HG02852 (cell line): Measurements from ENCODE around the gene FFAR4.

Experiments used
- ATAC-seq: cut with Tn5 transposase; IDR thresholded peaks from one replicate; pipeline ENCODE4 v1.9.1; 2021; ENCODE audit warnings: mild to moderate bottlenecking, moderate library complexity; ENCODE audit not compliant: unreplicated experiment

The FFAR4 gene

GRCh38 chr10:93570383-93570782 lies 3.9 kb downstream of the FFAR4 start:
- ATAC-seq: no peak

GRCh38 chr10:93572606-93573005 lies 6.1 kb downstream of the FFAR4 start:
- ATAC-seq: no peak

GRCh38 chr10:93573051-93573909 lies 6.8 kb downstream of the FFAR4 start:
- ATAC-seq: no peak

GRCh38 chr10:93573924-93574323 lies 7.5 kb downstream of the FFAR4 start:
- ATAC-seq: no peak

GRCh38 chr10:93576888-93577287 lies 10.4 kb downstream of the FFAR4 start:
- ATAC-seq: no peak

- no peak for ATAC-seq
Measured at GRCh38 chr10:93577565-93577964, 11.1 kb downstream of the FFAR4 start.

GRCh38 chr10:93579089-93579488 lies 12.6 kb downstream of the FFAR4 start:
- no peak for ATAC-seq

GRCh38 chr10:93579985-93580711 lies 13.7 kb downstream of the FFAR4 start:
- ATAC-seq: no peak

- no peak for ATAC-seq
Measured at GRCh38 chr10:93580828-93581227, 14.4 kb downstream of the FFAR4 start.

GRCh38 chr10:93584445-93584844 lies 18.0 kb downstream of the FFAR4 start:
- no peak for ATAC-seq

- no peak for ATAC-seq
Measured at GRCh38 chr10:93589648-93590562, 23.4 kb downstream of the FFAR4 start.

- no peak for ATAC-seq
Measured at GRCh38 chr10:93590638-93591037, 24.2 kb downstream of the FFAR4 start.

GRCh38 chr10:93591065-93591808 lies 24.8 kb downstream of the FFAR4 start:
- no peak for ATAC-seq

GRCh38 chr10:93593254-93593653 lies 26.8 kb downstream of the FFAR4 start:
- no peak for ATAC-seq

GRCh38 chr10:93593749-93594148 lies 27.3 kb downstream of the FFAR4 start:
- no peak for ATAC-seq

- ATAC-seq: no peak
Measured at GRCh38 chr10:93594518-93594917, 28.1 kb downstream of the FFAR4 start.

- ATAC-seq: no peak
Measured at GRCh38 chr10:93595378-93596161, 29.1 kb downstream of the FFAR4 start.

- ATAC-seq: no peak
Measured at GRCh38 chr10:93596539-93596938, 30.1 kb downstream of the FFAR4 start.

- no peak for ATAC-seq
Measured at GRCh38 chr10:93597075-93597599, 30.7 kb downstream of the FFAR4 start.
